Measurements from ENCODE around the gene FNDC3A.
A peak's percentile ranks its signal among the peaks of the same experiment; 100 is the strongest.

Gene FNDC3A

DNA sequence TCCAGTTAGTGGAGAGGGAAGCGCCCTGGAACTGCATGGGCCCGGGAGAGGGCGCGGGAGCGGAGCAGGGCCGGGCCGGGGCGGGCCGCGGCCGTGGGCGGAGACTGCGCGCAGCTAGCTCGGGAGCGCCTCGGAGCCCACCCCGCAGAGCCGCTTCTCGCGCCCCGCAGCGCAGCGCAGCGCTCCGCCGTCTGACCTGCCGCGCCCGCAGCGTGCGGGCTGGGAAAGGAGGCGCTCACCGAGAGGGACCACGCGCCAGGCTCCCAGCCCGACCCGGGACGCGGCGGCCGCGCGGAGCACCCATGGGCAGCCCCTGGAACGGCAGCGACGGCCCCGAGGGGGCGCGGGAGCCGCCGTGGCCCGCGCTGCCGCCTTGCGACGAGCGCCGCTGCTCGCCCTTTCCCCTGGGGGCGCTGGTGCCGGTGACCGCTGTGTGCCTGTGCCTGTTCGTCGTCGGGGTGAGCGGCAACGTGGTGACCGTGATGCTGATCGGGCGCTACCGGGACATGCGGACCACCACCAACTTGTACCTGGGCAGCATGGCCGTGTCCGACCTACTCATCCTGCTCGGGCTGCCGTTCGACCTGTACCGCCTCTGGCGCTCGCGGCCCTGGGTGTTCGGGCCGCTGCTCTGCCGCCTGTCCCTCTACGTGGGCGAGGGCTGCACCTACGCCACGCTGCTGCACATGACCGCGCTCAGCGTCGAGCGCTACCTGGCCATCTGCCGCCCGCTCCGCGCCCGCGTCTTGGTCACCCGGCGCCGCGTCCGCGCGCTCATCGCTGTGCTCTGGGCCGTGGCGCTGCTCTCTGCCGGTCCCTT lies 244.5 kb downstream of the FNDC3A start, which contains the start of gene MLNR:
MLNR (plus strand) TSS at position 303 of the 820 bp plus-strand sequence; CDS start at position 303, 0 bp downstream.
- peak; percentile 77 for DNase-seq

DNA sequence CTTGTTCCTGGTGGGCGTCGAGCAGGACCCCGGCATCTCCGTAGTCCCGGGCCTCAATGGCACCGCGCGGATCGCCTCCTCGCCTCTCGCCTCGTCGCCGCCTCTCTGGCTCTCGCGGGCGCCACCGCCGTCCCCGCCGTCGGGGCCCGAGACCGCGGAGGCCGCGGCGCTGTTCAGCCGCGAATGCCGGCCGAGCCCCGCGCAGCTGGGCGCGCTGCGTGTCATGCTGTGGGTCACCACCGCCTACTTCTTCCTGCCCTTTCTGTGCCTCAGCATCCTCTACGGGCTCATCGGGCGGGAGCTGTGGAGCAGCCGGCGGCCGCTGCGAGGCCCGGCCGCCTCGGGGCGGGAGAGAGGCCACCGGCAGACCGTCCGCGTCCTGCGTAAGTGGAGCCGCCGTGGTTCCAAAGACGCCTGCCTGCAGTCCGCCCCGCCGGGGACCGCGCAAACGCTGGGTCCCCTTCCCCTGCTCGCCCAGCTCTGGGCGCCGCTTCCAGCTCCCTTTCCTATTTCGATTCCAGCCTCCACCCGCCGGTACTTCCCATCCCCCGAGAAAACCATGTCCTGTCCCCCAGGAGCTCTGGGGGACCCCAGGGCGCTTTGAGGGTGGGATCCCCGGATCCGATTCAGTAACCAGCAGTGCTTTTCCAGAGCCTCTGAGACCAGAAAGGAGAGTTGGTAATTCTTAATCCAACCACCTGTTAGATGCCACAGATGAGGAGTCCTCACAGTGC lies 245.3 kb downstream of the FNDC3A start:
- DNase-seq = no peak

DNA sequence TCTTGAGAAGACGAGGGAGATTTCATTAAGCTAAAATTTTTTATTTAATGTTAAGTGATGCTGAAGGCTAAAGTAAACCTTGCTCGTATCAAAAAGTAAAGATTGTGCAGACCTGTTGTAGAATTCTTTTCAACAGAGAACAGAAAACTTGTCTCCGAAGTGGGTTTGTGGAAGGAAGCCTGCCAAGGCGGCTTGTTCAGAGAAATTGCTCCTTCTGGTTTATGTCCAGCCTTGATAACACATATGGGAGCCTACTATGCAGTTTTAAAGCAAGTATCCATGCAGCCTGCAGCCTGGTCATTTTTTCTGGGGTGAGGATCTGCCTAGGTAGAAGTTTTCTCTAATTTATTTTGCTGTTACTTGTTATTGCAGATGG lies 245.9 kb downstream of the FNDC3A start:
- DNase-seq = no peak

DNA sequence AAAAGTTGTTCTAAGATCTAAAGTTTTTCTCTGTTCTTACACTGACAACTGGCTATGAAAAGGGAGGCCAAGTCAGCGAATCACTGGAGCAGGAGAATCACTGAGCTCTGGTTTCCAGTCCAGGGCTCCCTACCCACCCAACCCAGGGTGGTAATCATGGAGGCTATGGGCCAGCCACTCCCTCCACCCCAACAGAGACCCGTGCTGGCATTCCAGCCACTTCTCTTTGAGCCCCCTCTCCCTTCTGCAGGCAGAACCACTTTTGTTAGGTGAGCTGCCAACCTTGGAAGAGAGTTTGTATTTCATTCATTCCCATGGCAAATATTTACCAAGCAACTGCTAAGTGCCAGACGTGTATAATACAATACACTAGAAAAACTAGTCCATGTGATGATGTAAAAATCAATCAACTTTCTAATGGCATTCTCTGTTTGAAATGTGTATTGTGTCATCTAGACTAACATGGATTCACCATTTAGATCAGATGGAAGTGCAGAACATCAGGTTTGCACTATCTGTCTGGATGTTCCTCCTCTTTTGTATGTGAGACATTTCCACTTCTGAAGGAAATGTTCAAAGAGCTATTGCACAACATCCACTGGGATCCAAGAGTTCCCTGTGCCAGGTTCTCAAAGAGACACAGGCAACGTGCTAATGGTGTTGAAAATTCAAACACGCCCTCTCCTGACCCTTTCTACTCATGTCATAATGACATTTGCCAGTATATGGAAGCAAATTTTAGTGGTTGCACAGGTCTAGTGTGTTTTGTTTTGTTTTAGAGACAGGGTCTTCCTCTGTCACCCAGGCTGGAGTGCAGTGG lies 249.7 kb downstream of the FNDC3A start:
- no peak for DNase-seq

DNA sequence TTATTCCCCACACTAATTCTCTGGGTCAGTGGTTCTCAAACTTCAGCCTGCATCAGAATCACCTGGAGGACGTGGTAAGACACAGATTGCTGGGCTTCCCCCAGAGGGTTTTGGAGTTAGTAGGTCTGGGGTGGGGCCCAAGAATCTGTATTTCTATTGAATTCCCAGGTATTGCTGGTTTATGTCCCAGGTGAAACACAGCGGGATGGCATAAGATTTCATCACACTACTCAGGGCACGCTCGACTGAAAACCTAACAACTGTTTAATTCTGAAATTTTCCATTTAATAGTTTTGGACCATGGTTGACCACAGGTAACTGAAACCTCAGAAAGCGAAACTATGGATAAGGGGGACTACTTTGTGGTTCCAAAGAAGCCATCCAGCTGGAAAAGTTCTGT lies 250.9 kb downstream of the FNDC3A start:
- DNase-seq = no peak

DNA sequence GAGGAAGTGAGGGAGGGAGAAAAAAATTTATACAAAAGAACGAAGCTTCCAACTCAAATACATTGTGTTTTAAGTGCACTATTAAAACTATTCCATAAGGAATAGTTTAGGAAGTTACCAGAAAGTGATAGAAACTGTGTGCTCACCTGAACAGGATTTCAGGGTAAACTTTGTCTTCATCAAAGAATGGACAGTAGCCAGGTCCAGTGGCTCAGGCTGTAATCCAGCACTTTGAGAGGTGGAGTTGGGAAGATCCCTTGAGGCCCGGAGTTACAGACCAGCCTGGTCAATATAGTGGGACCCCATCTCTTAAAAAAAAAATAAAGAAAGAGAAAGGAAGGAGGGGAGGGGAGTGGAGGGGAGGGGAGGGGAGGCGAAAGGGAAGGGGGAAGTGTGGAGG lies 259.0 kb downstream of the FNDC3A start:
- no peak for DNase-seq

DNA sequence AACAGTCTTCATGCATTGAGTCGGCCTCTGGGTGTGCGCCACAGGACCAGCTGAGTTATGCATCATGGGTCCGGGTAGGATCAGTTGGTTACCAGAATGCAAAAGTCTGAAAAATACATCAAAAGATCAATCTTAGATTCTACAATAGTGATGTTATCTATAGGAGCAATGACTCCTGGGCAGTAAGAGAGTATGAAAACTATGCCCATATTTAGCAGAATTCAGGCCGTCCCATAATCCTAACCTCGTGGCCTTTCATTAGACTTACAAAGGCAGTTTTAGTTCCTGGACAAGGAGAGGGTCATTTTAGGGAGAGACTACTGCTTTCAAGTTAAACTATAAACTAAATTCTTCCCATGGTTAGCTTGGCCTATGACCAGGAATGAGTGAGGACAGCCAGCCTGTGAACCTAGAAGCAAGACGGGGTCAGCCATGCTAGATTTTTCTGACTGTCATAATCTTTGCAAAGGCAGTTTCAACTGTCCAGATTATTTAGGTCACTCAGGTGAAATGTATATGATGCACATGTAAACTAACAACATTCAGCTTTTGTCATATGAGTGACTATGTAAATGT lies 260.2 kb downstream of the FNDC3A start:
- DNase-seq = no peak

- no peak for DNase-seq
Observed at GRCh38 chr13:49238621-49239020, 262.9 kb downstream of the FNDC3A start.

DNA sequence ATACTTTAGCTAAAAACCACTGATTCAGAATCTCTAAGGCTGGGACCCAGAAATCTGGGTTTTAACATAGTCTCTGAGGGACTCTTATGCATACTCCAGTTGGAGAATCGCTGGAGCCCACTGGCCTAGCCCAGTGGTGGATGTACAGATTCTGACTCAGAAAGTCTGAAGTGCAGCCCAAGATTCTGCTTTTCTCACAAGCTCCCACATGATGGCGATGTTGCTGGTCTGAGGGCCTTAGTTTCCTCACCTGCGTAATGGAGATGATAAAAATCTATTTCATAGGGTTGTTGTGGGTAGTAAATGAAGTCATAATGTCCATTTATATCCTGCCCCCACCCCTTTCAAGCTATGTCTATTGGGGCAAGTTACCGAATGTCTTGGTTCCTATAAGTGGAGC lies 264.3 kb downstream of the FNDC3A start:
- peak; percentile 73 for DNase-seq

DNA sequence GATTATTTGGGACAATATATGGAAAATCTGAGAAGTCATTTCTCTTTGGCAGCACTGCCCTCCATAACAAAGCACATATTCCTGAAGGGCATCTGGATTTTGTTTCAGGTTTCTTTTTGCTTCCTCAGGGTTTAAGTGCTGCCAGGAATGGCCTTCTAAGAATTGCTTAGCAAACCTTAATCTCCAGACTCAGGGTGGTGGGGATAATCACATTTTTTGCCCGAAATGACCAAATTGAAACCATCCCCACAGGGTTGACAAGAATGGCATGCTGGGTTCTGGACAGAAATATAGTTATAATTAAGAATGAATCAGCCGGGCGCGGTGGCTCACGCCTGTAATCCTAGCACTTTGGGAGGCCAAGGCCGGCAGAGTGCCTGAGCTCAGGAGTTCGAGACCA lies 265.6 kb downstream of the FNDC3A start:
- DNase-seq = no peak

DNA sequence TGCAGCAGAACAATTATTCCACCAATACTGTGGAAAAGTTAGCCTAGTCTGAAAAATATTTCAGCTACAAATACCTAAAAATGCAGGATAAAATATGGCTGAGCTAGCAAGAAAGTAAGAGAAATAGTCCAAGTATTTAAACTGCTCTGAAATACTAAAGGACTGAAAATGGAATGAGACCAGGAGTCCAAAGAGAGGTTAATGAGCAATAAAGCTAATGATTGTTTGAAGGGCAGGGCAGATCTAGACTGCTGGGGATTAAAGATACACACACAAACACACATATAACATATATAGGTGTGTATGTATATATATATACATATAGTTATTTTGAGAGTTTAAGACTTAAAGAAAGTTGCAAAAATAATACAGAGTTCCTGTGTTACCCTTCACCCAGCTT lies 269.4 kb downstream of the FNDC3A start:
- DNase-seq = no peak

GRCh38 chr13:49246850-49247642 lies 271.3 kb downstream of the FNDC3A start:
- no peak for DNase-seq

DNA sequence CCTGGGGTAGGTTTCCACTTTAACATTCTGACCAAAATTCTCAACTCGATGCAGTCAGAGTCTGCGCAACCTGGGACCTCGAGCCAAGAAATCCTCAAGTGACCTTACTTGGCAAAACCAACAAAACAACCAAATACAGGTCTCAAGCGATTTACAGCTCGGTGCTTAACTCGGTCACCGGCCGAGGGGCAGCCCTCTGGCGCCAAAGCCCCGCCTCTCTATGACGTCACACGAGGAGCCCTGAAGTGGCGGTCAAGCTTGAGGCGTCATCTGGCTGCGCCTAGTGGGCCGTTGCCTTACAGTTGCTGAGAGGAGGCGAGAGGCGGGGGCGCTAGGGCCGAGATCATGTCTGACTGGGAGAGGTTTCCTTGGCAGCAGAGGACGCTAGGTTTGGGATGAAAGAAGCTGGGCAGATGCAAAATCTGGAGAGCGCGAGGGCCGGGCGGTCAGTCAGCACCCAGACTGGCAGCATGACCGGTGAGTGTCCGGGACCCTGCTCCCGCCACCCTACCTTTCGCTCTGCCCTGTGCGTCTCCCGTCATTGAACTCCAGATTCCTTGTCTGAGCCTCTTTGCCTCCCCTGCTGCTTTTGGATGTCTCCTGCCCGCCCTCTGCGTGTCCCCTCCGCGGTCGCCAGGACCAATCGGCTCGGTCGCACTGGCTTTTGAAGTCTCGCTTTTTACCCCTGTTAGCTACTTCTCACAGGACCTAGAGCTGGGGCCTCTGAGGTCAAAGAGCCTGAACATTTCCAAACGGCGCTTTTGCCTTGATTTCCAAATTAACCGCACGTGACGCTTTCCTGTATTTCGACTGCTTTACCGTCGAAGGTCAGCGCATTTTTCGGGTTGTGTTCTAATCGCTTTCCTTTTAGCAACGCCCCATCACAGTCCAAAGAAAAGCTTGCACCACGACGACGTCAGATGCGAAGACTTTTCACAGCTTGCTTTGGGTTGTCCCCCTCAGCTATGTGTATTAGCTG lies 272.2 kb downstream of the FNDC3A start, which contains the start of gene CDADC1:
CDADC1 (plus strand) TSS at position 283 of the 979 bp plus-strand sequence; CDS start at position 396, 113 bp downstream.
- peak; percentile 96 for DNase-seq

GRCh38 chr13:49248622-49249002 lies 272.9 kb downstream of the FNDC3A start:
- DNase-seq = no peak

DNA sequence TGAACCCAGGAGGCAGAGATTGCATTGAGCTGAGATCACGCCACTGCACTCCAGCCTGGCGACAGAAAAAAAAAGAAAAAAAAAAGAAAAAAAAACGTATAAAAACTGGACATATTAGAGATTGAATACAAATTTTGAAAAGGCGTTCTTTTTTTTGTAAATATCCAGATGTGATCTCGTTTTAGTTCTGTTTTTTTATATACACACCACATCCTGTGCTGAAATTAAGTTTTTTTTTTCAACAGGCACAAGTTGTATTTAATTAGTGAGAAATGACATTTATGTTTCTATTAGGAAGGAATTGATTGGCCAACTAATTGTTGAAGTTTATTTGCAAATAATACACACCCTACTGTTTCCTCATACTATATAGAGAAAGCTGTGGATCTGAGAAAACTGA lies 275.6 kb downstream of the FNDC3A start:
- DNase-seq = no peak

- DNase-seq = no peak
Observed at GRCh38 chr13:49253310-49253709, 277.6 kb downstream of the FNDC3A start.

- DNase-seq = no peak
Observed at GRCh38 chr13:49254007-49254406, 278.3 kb downstream of the FNDC3A start.

DNA sequence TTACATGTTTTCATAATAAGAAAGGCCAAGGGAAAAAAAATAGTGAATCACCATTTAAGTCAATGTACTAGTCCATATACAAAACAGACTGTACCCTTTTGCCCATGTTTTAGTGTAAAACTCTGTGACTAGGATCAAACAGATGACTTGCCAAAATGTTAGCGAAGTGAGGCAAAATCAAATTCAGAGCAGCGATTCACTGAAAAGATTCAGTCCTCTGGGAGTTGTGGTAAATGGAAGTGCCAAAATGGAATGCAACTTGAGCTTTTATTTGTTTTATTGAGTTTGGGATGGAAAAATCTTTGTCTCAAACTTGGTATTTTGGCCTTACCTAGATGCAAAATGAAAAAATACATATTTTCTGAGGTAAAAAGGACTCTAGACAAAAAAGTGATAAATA lies 281.1 kb downstream of the FNDC3A start:
- DNase-seq = no peak

DNA sequence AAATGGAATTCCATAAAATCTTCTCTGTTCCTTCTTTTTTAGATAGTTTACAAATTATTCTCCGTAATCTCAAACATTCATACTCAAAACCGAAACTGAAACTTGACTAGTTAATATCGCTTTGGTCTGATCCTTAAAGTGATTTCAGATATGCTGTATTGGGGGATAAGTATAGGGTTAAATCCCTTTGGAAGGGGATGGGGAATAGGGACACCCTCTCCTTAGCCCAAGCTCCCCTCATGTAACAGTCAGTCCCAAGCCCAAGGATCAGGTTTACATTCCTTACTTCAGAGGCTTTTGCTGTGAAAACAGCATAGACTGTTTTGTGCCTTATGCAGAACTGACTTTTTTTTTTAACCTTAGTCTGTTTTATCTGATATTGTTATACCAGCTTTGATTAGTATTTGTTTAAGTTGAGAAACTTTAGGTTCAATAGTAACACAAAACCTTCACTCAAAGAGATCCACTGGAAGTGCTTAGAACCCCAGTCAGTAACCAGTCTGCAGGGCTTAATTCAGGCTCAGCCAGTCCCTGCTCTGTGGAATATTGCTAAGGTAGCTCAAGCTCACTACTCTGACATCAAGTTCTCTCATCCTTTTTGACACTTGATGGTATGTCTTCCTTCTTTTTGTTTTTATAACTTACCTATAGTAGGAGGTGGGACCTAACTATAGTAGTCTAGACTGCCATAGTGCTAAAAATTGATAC lies 282.5 kb downstream of the FNDC3A start:
- no peak for DNase-seq
